Adrenal gland (tissue), 12 donors: ENCODE measurements around the gene RBBP5. TPM values are rescaled to one million over a fixed set of nuclear protein-coding genes. Genes with fewer than 3 reads are reported as not detected.

ENCODE experiments used
- DNase-seq, 7 donors: peaks; one replicate each; pipeline ENCODE4 v3.0.0-alpha.2; 2019 to 2020
- H3K27ac ChIP-seq, 5 donors: fragments of 200-600 bp; sonication (generic) in 4 of 5; 1 replicate in 3 of 5; 2 replicates in 2 of 5; pipeline versions ENCODE4 v1.5.1 to v1.8.0; 2016 to 2020; ENCODE audit warnings: mild to moderate bottlenecking in 1 of 5
- H3K27me3 ChIP-seq: fragments of 200-600 bp; 2 replicates; pipeline ENCODE4 v1.8.0; 2021
- H3K36me3 ChIP-seq, 2 donors: fragments of 200-600 bp; replicated peaks in 1 of 2; 1 replicate in 1 of 2; 2 replicates in 1 of 2; pipeline versions ENCODE4 v1.5.1 to v1.8.0; 2018 to 2022
- H3K4me1 ChIP-seq, 2 donors: fragments of 200-600 bp; replicated peaks in 1 of 2; 1 replicate in 1 of 2; 2 replicates in 1 of 2; pipeline versions ENCODE4 v1.5.1 to v1.8.0; 2018 to 2021
- H3K4me3 ChIP-seq, 4 donors: fragments of 200-600 bp; sonication (generic) in 3 of 4; one replicate each; pipeline ENCODE4 v1.5.1; 2016 to 2018
- H3K9me3 ChIP-seq, 3 donors: fragments of 200-600 bp; sonication (generic) in 1 of 3; replicated peaks in 1 of 3; 1 replicate in 2 of 3; 2 replicates in 1 of 3; pipeline versions ENCODE4 v1.5.1 to v1.8.0; 2016 to 2021
- CTCF ChIP-seq, 6 experiments: fragments of 450-650 bp in 4 of 6; fragments of 200-600 bp in 2 of 6; sonication (generic) in 1 of 6; IDR thresholded peaks; 1 replicate in 5 of 6; 2 replicates in 1 of 6; pipeline versions ENCODE4 v1.5.1 to v1.8.0; 2016 to 2021; ENCODE audit warnings: antibody characterized with exemption in 6 of 6, mild to moderate bottlenecking in 2 of 6, moderate library complexity in 1 of 6
- POLR2A ChIP-seq, 2 donors: fragments of 450-650 bp; IDR thresholded peaks; one replicate each; pipeline ENCODE4 v1.6.1; 2017; ENCODE audit warnings: antibody characterized with exemption in 2 of 2, mild to moderate bottlenecking in 2 of 2, moderate library complexity in 1 of 2
- WGBS, 4 donors: extraction: QIAGEN DNeasy Blood & Tissue Kit in 2 of 4; methylation state at CpG; one replicate each; pipeline versions ENCODE4 v1.1.5 to v1.1.7; 2013 to 2017; 5-methylcytosine and 5-hydroxymethylcytosine counted together
- intact Hi-C, 2 donors: fragments of 100-400 bp; cut with DNase I; formaldehyde crosslinking; loops; one replicate each; pipeline versions ENCODE4 v1.14.1 to v1.15.0; 2022 to 2023
- polyA plus RNA-seq, 3 donors: library from polyadenylated mRNA; stranded (reverse); fragments of 200-250 nt in 2 of 3; fragments of 350-450 nt in 1 of 3; fragmentation: Illumina TruSeq in 1 of 3; extraction: RNeasy Lipid Tissue Mini Kit (QIAGEN cat#74804) in 1 of 3; gene quantifications; one replicate each; pipeline ENCODE4 v1.2.3, GENCODE V29; 2013 to 2014
- total RNA-seq, 9 donors: library from RNA; depleted of rRNA in 4 of 9; stranded (reverse); fragments of >200 nt in 4 of 9; fragments of 120-200 nt in 1 of 9; fragmentation: NEBNext Ultra II Directional in 1 of 9; extraction: Animal tissue kit (Norgen Biotek cat#: 25700) in 1 of 9; gene quantifications; one replicate each; pipeline versions ENCODE4 v1.1.0 to v1.2.4, GENCODE V29; 2013 to 2023
- donor health status: healthy with polysubstance abuse.
- donor health status: Bipolar disorder and iron deficiency.
- donor health status: DM: yes; HTN: yes; CAD: no.
- donor health status: DM: no; HTN: no; CAD: no.
- donor health status: DM: no; HTN: no; CAD: no.
- donor health status: DM: yes; HTN: yes; CAD: no.

Gene RBBP5
- total and polyA plus RNA-seq, 12 donors = 4.7 to 26.0 (median 18.3) TPM

- no peak overlapping the region for H3K4me3 ChIP-seq
- H3K9me3 ChIP-seq = no peaks in the 10 kb centered on the region
- H3K36me3 ChIP-seq = no peaks in the 10 kb centered on the region
- DNase-seq = peak in 1 of 7 donors; percentile 21
- no peaks in the 10 kb centered on the region for H3K27me3 ChIP-seq
- TF ChIP-seq CTCF (IDR thresholded peaks at IDR 0.05) (no peak), POLR2A (IDR thresholded peaks at IDR 0.05) (no peak)
- no peaks in the 10 kb centered on the region for H3K4me1 ChIP-seq
- intact Hi-C loops = no loop called here
- WGBS, 4 donors = 87 to 94% (median 93%) methylated on average over 7 of the region's 7 CpGs
- H3K27ac ChIP-seq = no peak overlapping the region
These were observed 44.4 kb downstream of the RBBP5 start for GRCh38 chr1:205077158-205077933.

DNA sequence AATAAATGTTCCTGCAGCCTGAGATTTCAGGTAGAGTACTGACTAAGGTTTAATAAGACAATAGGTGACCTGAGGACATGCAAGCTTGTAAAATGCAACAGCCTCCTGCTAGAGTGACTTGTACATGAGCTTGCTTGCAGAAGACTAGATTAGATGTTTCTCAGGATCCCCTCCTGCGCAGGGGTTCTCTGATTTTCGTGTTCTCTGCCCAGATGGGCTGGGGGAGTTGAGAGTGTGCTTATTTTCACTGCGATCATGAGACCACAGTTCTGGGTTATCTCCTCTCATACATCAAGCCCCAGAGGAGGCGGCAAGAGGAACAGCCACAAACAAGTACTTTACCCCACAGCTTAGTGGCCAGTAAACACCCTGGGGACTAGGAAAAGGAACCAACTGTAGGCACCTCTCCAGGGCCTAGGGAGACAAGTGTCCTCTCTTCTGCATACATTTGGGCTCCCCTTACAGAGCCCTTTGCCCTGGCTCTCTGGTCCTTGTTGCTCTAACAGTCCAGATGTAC lies 45.5 kb downstream of the RBBP5 start:
- Histone ChIP-seq H3K4me3 (no peak overlapping the region), H3K4me1 (no peaks in the 10 kb centered on the region), H3K27me3 (no peaks in the 10 kb centered on the region), H3K27ac (no peak overlapping the region), H3K36me3 (no peaks in the 10 kb centered on the region), H3K9me3 (no peaks in the 10 kb centered on the region)
- peak in 1 of 7 donors; percentile 34 for DNase-seq
- TF ChIP-seq CTCF (IDR thresholded peaks at IDR 0.05) = no peak
- TF ChIP-seq POLR2A (IDR thresholded peaks at IDR 0.05) = no peak
- intact Hi-C loops = no loop called here
- 83 to 100% (median 87%) methylated on average over 4 of the region's 4 CpGs for WGBS, 4 donors

DNA sequence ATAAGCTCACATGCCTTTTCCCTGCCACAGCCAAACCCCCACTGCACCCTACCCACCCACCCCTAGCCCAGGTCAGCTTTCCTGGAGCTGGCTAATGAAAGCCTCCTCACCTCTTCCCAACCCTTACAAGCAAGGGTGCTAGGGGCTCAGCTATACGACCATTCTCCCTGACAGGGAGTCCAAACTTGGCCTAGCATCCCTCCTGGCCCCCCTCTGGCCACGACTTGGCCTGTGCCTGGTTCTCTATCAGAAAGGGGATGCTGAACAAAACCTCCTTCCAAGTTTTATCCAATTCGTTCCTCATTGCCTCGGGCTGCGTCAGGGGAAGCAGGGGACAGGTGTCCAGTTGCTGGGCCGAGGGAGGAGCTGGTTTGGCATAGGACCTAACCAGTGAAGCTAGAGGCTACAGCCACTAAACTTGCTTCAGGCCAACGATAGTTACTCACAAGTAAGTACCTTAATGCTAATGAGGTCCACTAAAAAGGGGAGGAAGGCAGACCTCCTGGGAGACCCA lies 46.1 kb downstream of the RBBP5 start:
- Histone ChIP-seq H3K4me1 (no peaks in the 10 kb centered on the region), H3K27me3 (no peaks in the 10 kb centered on the region), H3K27ac (no peak overlapping the region), H3K9me3 (no peaks in the 10 kb centered on the region), H3K36me3 (no peaks in the 10 kb centered on the region), H3K4me3 (no peak overlapping the region)
- peak in 1 of 7 donors; percentile 31 for DNase-seq
- intact Hi-C loops = no loop called here
- no peak for TF ChIP-seq CTCF (IDR thresholded peaks at IDR 0.05)
- TF ChIP-seq POLR2A (IDR thresholded peaks at IDR 0.05) = no peak
- WGBS, 4 donors = 69 to 76% (median 74%) methylated on average over 7 of the region's 7 CpGs

GRCh38 chr1:205074513-205074912 lies 47.3 kb downstream of the RBBP5 start:
- 88 to 92% (median 91%) methylated on average over 2 to 7 of the region's 7 CpGs for WGBS, 4 donors
- intact Hi-C loops = no loop called here

More at GRCh38 chr1:205074513-205074912, 47.3 kb downstream of the RBBP5 start:
- H3K9me3 ChIP-seq = no peaks in the 10 kb centered on the region
- TF ChIP-seq POLR2A (IDR thresholded peaks at IDR 0.05) = no peak
- no peak for TF ChIP-seq CTCF (IDR thresholded peaks at IDR 0.05)
- H3K4me1 ChIP-seq = no peaks in the 10 kb centered on the region
- no peak overlapping the region for H3K4me3 ChIP-seq
- H3K27ac ChIP-seq = no peak overlapping the region
- DNase-seq = peak in 1 of 7 donors; percentile 35
- H3K36me3 ChIP-seq = no peaks in the 10 kb centered on the region
- H3K27me3 ChIP-seq = no peaks in the 10 kb centered on the region
